HL-60 (cell line): ENCODE results near the gene AXIN1.
A peak's percentile ranks its signal among the peaks of the same experiment; 100 is the strongest.

Source experiments
- DNase-seq, 2 experiments: peaks; one replicate each; pipeline ENCODE4 v3.0.0-alpha.2; 2010 to 2020; ENCODE audit warnings: low read depth in 1 of 2, low spot score in 1 of 2
- H3K27ac ChIP-seq: fragments of 250-450 bp; sonication (Bioruptor Pico); replicated peaks from 2 replicates; pipeline ENCODE4 v1.5.1; 2020; ENCODE audit warnings: mild to moderate bottlenecking, moderate library complexity
- H3K27me3 ChIP-seq: fragments of 250-450 bp; sonication (Bioruptor Pico); 2 replicates; pipeline ENCODE4 v1.5.1; 2021; ENCODE audit warnings: mild to moderate bottlenecking, moderate library complexity; ENCODE audit not compliant: insufficient read depth, poor library complexity, severe bottlenecking
- H3K4me3 ChIP-seq: replicated peaks from 2 replicates; pipeline ENCODE4 v1.5.1; 2011; ENCODE audit warnings: mild to moderate bottlenecking, control low read depth, low read length; ENCODE audit not compliant: insufficient read depth
- GABPA ChIP-seq: IDR thresholded peaks from 2 replicates; pipeline ENCODE4 v1.6.1; 2012; ENCODE audit warnings: low read depth
- POLR2AphosphoS5 ChIP-seq: IDR thresholded peaks from 2 replicates; pipeline ENCODE4 v1.6.1; 2012; ENCODE audit warnings: low read depth
- SPI1 ChIP-seq: IDR thresholded peaks from 2 replicates; pipeline ENCODE4 v1.6.1; 2012; ENCODE audit warnings: low read depth, mild to moderate bottlenecking, borderline replicate concordance
- TF ChIP-seq, protein P1 (sequence below): IDR thresholded peaks from 2 replicates; pipeline ENCODE4 v1.6.1; 2012; ENCODE audit warnings: low read depth; ENCODE audit not compliant: insufficient replicate concordance
- TF ChIP-seq, protein P2 (sequence below): IDR thresholded peaks from one replicate; pipeline ENCODE4 v1.5.1; 2011; ENCODE audit warnings: low read length, control low read depth, inconsistent platforms; ENCODE audit not compliant: insufficient read depth

The AXIN1 gene

DNA sequence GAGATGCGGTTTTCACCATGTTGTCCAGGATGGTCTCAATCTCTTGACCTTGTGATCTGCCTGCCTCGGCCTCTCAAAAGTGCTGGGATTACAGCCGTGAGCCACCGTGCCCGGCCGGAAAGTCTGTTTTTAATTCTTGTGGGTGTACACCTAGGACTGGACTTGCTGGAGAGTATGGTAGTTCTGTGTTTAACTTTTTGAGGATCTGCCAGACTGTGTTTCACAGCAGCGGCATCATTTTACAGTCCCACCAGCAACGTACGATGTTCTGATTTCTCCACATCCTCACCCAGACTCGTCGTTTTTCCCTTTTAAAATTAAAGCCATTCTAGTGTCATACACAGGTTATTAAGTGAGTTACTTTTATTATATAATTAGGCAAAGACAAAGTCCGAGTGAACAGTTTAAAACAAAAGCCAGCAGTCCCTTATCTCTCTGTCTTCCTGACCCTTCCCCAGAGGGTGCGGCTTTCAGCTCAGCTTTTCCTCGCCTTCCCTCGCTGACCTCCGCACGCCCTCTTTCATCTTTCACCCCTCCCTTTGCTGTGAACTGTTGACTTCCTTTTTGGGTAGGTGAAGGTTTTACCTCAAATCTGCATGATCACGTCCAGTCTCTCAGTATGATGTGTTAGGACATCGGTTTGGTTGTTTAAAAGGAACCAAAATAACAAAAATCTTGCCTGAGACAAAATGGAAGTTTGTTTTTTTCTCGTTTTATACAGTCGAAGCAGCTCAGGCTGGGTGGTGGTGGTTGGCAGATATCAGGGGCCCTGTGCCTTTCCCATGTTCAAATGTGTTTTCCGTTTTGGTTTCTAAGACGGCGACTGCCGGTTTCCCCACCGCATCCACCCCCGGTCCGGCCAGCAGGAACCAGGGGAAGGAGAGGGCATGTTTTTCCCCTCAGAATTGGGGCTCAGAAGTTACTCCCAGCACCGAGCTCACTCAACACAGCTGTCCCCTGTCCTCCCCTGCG, 99.9 kb downstream of the AXIN1 start:
- no peak for TF ChIP-seq POLR2AphosphoS5
- TF ChIP-seq, protein P1, sequence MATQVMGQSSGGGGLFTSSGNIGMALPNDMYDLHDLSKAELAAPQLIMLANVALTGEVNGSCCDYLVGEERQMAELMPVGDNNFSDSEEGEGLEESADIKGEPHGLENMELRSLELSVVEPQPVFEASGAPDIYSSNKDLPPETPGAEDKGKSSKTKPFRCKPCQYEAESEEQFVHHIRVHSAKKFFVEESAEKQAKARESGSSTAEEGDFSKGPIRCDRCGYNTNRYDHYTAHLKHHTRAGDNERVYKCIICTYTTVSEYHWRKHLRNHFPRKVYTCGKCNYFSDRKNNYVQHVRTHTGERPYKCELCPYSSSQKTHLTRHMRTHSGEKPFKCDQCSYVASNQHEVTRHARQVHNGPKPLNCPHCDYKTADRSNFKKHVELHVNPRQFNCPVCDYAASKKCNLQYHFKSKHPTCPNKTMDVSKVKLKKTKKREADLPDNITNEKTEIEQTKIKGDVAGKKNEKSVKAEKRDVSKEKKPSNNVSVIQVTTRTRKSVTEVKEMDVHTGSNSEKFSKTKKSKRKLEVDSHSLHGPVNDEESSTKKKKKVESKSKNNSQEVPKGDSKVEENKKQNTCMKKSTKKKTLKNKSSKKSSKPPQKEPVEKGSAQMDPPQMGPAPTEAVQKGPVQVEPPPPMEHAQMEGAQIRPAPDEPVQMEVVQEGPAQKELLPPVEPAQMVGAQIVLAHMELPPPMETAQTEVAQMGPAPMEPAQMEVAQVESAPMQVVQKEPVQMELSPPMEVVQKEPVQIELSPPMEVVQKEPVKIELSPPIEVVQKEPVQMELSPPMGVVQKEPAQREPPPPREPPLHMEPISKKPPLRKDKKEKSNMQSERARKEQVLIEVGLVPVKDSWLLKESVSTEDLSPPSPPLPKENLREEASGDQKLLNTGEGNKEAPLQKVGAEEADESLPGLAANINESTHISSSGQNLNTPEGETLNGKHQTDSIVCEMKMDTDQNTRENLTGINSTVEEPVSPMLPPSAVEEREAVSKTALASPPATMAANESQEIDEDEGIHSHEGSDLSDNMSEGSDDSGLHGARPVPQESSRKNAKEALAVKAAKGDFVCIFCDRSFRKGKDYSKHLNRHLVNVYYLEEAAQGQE = no peak
- no peak for TF ChIP-seq GABPA
- TF ChIP-seq, protein P2, sequence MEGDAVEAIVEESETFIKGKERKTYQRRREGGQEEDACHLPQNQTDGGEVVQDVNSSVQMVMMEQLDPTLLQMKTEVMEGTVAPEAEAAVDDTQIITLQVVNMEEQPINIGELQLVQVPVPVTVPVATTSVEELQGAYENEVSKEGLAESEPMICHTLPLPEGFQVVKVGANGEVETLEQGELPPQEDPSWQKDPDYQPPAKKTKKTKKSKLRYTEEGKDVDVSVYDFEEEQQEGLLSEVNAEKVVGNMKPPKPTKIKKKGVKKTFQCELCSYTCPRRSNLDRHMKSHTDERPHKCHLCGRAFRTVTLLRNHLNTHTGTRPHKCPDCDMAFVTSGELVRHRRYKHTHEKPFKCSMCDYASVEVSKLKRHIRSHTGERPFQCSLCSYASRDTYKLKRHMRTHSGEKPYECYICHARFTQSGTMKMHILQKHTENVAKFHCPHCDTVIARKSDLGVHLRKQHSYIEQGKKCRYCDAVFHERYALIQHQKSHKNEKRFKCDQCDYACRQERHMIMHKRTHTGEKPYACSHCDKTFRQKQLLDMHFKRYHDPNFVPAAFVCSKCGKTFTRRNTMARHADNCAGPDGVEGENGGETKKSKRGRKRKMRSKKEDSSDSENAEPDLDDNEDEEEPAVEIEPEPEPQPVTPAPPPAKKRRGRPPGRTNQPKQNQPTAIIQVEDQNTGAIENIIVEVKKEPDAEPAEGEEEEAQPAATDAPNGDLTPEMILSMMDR = no peak
- no peak overlapping the region for H3K4me3 ChIP-seq
- peak in 1 of 2 experiments; percentile 43 for DNase-seq
- peak overlapping the region; percentile 25 for H3K27ac ChIP-seq
- no peaks in the 10 kb centered on the region for H3K27me3 ChIP-seq

DNA sequence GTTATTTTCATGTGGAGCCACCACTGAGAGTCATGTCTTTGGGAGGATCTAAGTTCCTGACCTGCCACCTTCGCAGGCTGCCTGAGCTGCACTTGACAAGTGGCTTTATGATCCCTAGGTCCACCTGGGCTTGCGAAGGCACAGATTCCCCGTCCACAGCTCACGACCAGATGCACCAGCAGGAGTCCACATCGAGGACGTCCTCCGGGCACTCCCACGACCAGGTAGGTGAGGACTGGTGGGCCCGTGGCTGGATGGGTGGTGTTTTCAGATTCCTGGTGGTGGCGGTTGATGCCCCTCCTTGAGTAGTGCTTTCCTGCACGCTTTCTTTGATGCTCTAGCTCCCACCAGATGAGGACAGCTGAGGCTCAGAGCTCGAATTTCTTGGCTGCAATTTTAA, 103.1 kb downstream of the AXIN1 start:
- TF ChIP-seq, protein P2 = no peak
- no peak for TF ChIP-seq SPI1
- DNase-seq = no peak
- H3K27me3 ChIP-seq = no peaks in the 10 kb centered on the region
- no peak overlapping the region for H3K27ac ChIP-seq
- no peak overlapping the region for H3K4me3 ChIP-seq

DNA sequence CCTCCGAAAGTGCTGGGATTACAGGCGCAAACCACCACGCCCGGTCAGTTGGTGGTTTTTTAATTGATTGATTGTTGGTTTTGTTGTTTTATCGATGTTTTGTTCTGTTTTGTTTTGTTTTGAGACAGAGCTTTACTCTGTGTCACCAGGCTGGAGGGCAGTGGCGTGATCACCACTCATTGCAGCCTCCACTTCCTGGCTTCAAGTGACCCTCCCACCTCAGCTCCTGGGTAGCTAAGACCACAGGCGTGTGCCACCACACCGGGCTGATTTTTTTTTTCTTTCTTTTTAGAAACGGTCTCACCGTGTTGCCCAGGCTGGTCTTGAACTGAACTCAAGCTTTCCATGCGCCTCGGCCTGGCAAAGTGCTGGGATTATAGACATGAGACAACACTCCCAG, 105.5 kb downstream of the AXIN1 start:
- DNase-seq = no peak
- Histone ChIP-seq H3K27ac (no peak overlapping the region), H3K27me3 (no peaks in the 10 kb centered on the region), H3K4me3 (no peak overlapping the region)
- TF ChIP-seq GABPA = no peak
- TF ChIP-seq POLR2AphosphoS5 = no peak
- TF ChIP-seq, protein P2 = no peak
- TF ChIP-seq SPI1 = no peak
- TF ChIP-seq, protein P1 = no peak
